ENCODE data around the gene RUNDC3A.
A peak's percentile ranks its signal among the peaks of the same experiment; 100 is the strongest.
"Not testable (repeated sequence)": the region's sequence is repeated elsewhere in the genome, so short reads cannot be mapped to it uniquely, and the experiment has no call there.

Gene RUNDC3A

GRCh38 chr17:44344939-44345453 is 36.6 kb downstream of the RUNDC3A start, which contains the start of gene GRN:
Gene GRN (plus strand): TSS chr17:44345302. CDS start chr17:44349165, 3,863 bp downstream.
- Histone ChIP-seq H3K27me3 (no peaks in the 10 kb centered on the region), H3K4me3 (peak within 1 kb of the TSS; percentile 78 to 99 (median 84)), H3K36me3 (peaks cover 0 to 15% (median 10%) of the 10 kb centered on the region in 11 experiments; a peak in 15 of 22 replicates), H3K4me1 (peaks cover 49 to 71% (median 60%) of the 10 kb centered on the region in 10 experiments), H3K27ac (peak within 1 kb of the TSS; percentile 64 to 96 (median 84)), H3K9me3 (replicated peaks in 1 of 11) (peaks cover 0 to 7% (median 0%) of the 10 kb centered on the region in 11 experiments; a peak in 3 of 22 replicates), H3K9ac (peak within 1 kb of the TSS; percentile 81 to 96 (median 85)), H4K20me1 (peaks cover 5 to 44% (median 17%) of the 10 kb centered on the region in 11 experiments; a peak in 17 of 22 replicates), H3K4me2 (peak within 1 kb of the TSS; percentile 84 to 98 (median 94))
- no peak for TF ChIP-seq Cebpa-rat (IDR thresholded peaks at IDR 0.05)

- Histone ChIP-seq H4K20me1 (peaks cover 5 to 50% (median 17%) of the 10 kb centered on the region in 11 experiments; a peak in 17 of 22 replicates), H3K4me3 (peak overlapping the region; percentile 78 to 99 (median 84)), H3K36me3 (peaks cover 0 to 21% (median 15%) of the 10 kb centered on the region in 11 experiments; a peak in 16 of 22 replicates), H3K4me2 (peak overlapping the region; percentile 84 to 98 (median 94)), H3K27ac (peak overlapping the region; percentile 64 to 96 (median 84)), H3K9ac (peak overlapping the region; percentile 81 to 96 (median 85)), H3K4me1 (peaks cover 49 to 70% (median 57%) of the 10 kb centered on the region in 10 experiments), H3K9me3 (replicated peaks in 1 of 11) (peaks cover 0 to 2% (median 0%) of the 10 kb centered on the region in 11 experiments; a peak in 3 of 22 replicates), H3K27me3 (no peaks in the 10 kb centered on the region)
- TF ChIP-seq Cebpa-rat (IDR thresholded peaks at IDR 0.05), result no peak
These were observed 37.1 kb downstream of the RUNDC3A start for GRCh38 chr17:44345454-44346026.

GRCh38 chr17:44346064-44346844 is 37.9 kb downstream of the RUNDC3A start:
- TF ChIP-seq Cebpa-rat (IDR thresholded peaks at IDR 0.05), result no peak
- no peaks in the 10 kb centered on the region for H3K9me3 ChIP-seq (replicated peaks in 1 of 11)
- peaks cover 4 to 28% (median 22%) of the 10 kb centered on the region in 11 experiments; a peak in 21 of 22 replicates for H3K36me3 ChIP-seq
- peaks cover 5 to 57% (median 21%) of the 10 kb centered on the region in 11 experiments; a peak in 17 of 22 replicates for H4K20me1 ChIP-seq
- peak overlapping the region in 8 of 11 experiments; percentile 78 to 96 (median 84); a peak in 10 of 22 replicates for H3K27ac ChIP-seq
- peak overlapping the region; percentile 81 to 96 (median 85); a peak in 21 of 22 replicates for H3K9ac ChIP-seq
- H3K27me3 ChIP-seq, result no peaks in the 10 kb centered on the region
- H3K4me1 ChIP-seq, result peaks cover 49 to 69% (median 57%) of the 10 kb centered on the region in 10 experiments
- peak overlapping the region; percentile 84 to 98 (median 94) for H3K4me2 ChIP-seq
- peak overlapping the region; percentile 78 to 99 (median 84) for H3K4me3 ChIP-seq

GRCh38 chr17:44347206-44348055 is 39.0 kb downstream of the RUNDC3A start:
- not testable (repeated sequence) for H3K9me3 ChIP-seq (replicated peaks in 1 of 11); H3K27me3 ChIP-seq
- H3K27ac ChIP-seq, result peak overlapping the region; percentile 35 to 86 (median 77); a peak in 21 of 22 replicates
- H3K9ac ChIP-seq, result peak overlapping the region; percentile 47 to 95 (median 66); a peak in 21 of 22 replicates
- H3K4me2 ChIP-seq, result peak overlapping the region; percentile 84 to 98 (median 94)
- H3K4me1 ChIP-seq, result peaks cover 49 to 69% (median 57%) of the 10 kb centered on the region in 10 experiments
- peak overlapping the region in 7 of 10 experiments; percentile 12 to 99 (median 42); a peak in 10 of 20 replicates for H3K4me3 ChIP-seq
- H4K20me1 ChIP-seq, result peaks cover 12 to 69% (median 33%) of the 10 kb centered on the region in 11 experiments; a peak in 18 of 22 replicates
- peaks cover 16 to 40% (median 34%) of the 10 kb centered on the region in 11 experiments for H3K36me3 ChIP-seq

- peak overlapping the region; percentile 84 to 98 (median 94) for H3K4me2 ChIP-seq
- H3K4me1 ChIP-seq, result peaks cover 52 to 74% (median 59%) of the 10 kb centered on the region in 10 experiments
- H3K4me3 ChIP-seq, result peak overlapping the region in 5 of 10 experiments; percentile 23 to 43 (median 33); a peak in 10 of 20 replicates
- H3K9ac ChIP-seq, result peak overlapping the region; percentile 47 to 90 (median 62); a peak in 21 of 22 replicates
- H3K9me3 ChIP-seq (replicated peaks in 1 of 11), result no peaks in the 10 kb centered on the region
- peak overlapping the region in 10 of 11 experiments; percentile 45 to 86 (median 77); a peak in 21 of 22 replicates for H3K27ac ChIP-seq
- H3K27me3 ChIP-seq, result peaks cover 11 to 19% (median 14%) of the 10 kb centered on the region in 11 experiments
- peaks cover 24 to 50% (median 43%) of the 10 kb centered on the region in 11 experiments for H3K36me3 ChIP-seq
- TF ChIP-seq Cebpa-rat (IDR thresholded peaks at IDR 0.05), result no peak
- peaks cover 19 to 79% (median 43%) of the 10 kb centered on the region in 11 experiments; a peak in 20 of 22 replicates for H4K20me1 ChIP-seq
These were observed 40.0 kb downstream of the RUNDC3A start for GRCh38 chr17:44348234-44348987.

GRCh38 chr17:44348988-44349364 is 40.6 kb downstream of the RUNDC3A start:
- H3K27ac ChIP-seq, result peak overlapping the region in 10 of 11 experiments; percentile 45 to 86 (median 77); a peak in 21 of 22 replicates
- peaks cover 24 to 51% (median 43%) of the 10 kb centered on the region in 11 experiments for H3K36me3 ChIP-seq
- H3K4me1 ChIP-seq, result peaks cover 54 to 74% (median 61%) of the 10 kb centered on the region in 10 experiments
- no peak for TF ChIP-seq Cebpa-rat (IDR thresholded peaks at IDR 0.05)
- H3K4me2 ChIP-seq, result peak overlapping the region; percentile 84 to 98 (median 94)
- peak overlapping the region in 5 of 10 experiments; percentile 23 to 43 (median 33); a peak in 9 of 20 replicates for H3K4me3 ChIP-seq
- peak overlapping the region; percentile 47 to 67 (median 60); a peak in 21 of 22 replicates for H3K9ac ChIP-seq
- H3K9me3 ChIP-seq (replicated peaks in 1 of 11), result no peaks in the 10 kb centered on the region
- H4K20me1 ChIP-seq, result peaks cover 23 to 83% (median 46%) of the 10 kb centered on the region in 11 experiments; a peak in 20 of 22 replicates
- peaks cover 16 to 25% (median 19%) of the 10 kb centered on the region in 11 experiments for H3K27me3 ChIP-seq

- Histone ChIP-seq H3K4me3 (no peak overlapping the region), H3K27ac (peak overlapping the region in 10 of 11 experiments; percentile 45 to 86 (median 77); a peak in 17 of 22 replicates), H3K9ac (peak overlapping the region in 10 of 11 experiments; percentile 47 to 67 (median 61); a peak in 17 of 22 replicates), H3K9me3 (replicated peaks in 1 of 11) (no peaks in the 10 kb centered on the region), H3K36me3 (peaks cover 24 to 51% (median 43%) of the 10 kb centered on the region in 11 experiments), H3K4me1 (peaks cover 52 to 72% (median 60%) of the 10 kb centered on the region in 10 experiments), H3K4me2 (peak overlapping the region in 8 of 11 experiments; percentile 91 to 98 (median 95); a peak in 17 of 22 replicates), H3K27me3 (peaks cover 22 to 31% (median 26%) of the 10 kb centered on the region in 11 experiments), H4K20me1 (peaks cover 23 to 85% (median 46%) of the 10 kb centered on the region in 11 experiments; a peak in 20 of 22 replicates)
- no peak for TF ChIP-seq Cebpa-rat (IDR thresholded peaks at IDR 0.05)
These were observed 41.2 kb downstream of the RUNDC3A start for GRCh38 chr17:44349553-44350070.

Measured in BLaER1 treated with 17β-estradiol and CSF1 and Interleukin-3, amounts not matched to agents 10 nM and 100 nM (cell line).